ENCODE results near the gene RRP7A. TPM values are rescaled to one million over a fixed set of nuclear protein-coding genes. Genes with fewer than 3 reads are reported as not detected.
"Not testable (repeated sequence)": the region's sequence is repeated elsewhere in the genome, so short reads cannot be mapped to it uniquely, and the experiment has no call there.

RRP7A gene
- total and polyA plus RNA-seq, 2 of the 13 experiments (the other 11 are each of a cell fraction or from before 2014, with no cell fraction given) = 15.3 to 41.6 TPM

- WGBS (ENCODE audit: low lambda C conversion rate) = 96% methylated on average over 17 of the region's 17 CpGs
- Histone ChIP-seq H3K9me3 (ENCODE audit: low read length) (no peaks in the 10 kb centered on the region), H3K36me3 (replicated peaks in 1 of 2; ENCODE audit: control insufficient read depth in 1 of 2, insufficient read depth in 2 of 2, low read length in 2 of 2) (no peaks in the 10 kb centered on the region), H3K27me3 (ENCODE audit: control insufficient read depth in 1 of 2, insufficient read depth in 2 of 2, low read length in 2 of 2) (no peaks in the 10 kb centered on the region), H4K20me1 (ENCODE audit: insufficient read depth, low read length) (no peaks in the 10 kb centered on the region), H3K79me2 (ENCODE audit: insufficient read depth, low read length) (no peaks in the 10 kb centered on the region), H3K27ac (ENCODE audit: extremely low read length, insufficient read depth, low read length) (no peak overlapping the region), H3K4me3 (replicated peaks in 1 of 3; ENCODE audit: insufficient read depth in 1 of 3, low read depth in 2 of 3, low read length in 3 of 3) (no peak overlapping the region), H3K4me1 (ENCODE audit: insufficient read depth, low read length) (peaks cover 33% of the 10 kb centered on the region), H2AFZ (ENCODE audit: low read length) (no peak overlapping the region), H3K9ac (ENCODE audit: insufficient read depth, low read depth, low read length) (no peak overlapping the region), H3K4me2 (ENCODE audit: low read depth, low read length) (no peak overlapping the region)
- BruUV-seq (replicated peaks) = no TSS peak
- POLR2A ChIA-PET = no interaction called here
- FAIRE-seq (no peak), ATAC-seq (no peak), DNase-seq (ENCODE audit: low spot score) (no peak)
- intact Hi-C loops (cut with micrococcal nuclease; ENCODE audit: unreplicated experiment) (no loop called here), in situ Hi-C loops (cut with HindIII; ENCODE audit: extremely low pct_ligation_motif_present, low pct_unique_long_range_greater_than_20kb) (no loop called here)
- TF ChIP-seq AGO2 (optimal IDR thresholded peaks at IDR 0.05; ENCODE audit: low read depth, low read length) (peak; percentile 16), PREB (CRISPR knock-in tag; IDR thresholded peaks at IDR 0.05) (no peak)
- CTCF ChIA-PET (ENCODE audit: low intra/inter-chr PET ratio, low total read pairs) = no interaction called here
These were observed 45.1 kb upstream of the RRP7A start for GRCh38 chr22:42564699-42565098.

- H3K9ac ChIP-seq (ENCODE audit: insufficient read depth, low read depth, low read length); H3K4me2 ChIP-seq (ENCODE audit: low read depth, low read length); FAIRE-seq; H3K9me3 ChIP-seq (ENCODE audit: low read length); H3K79me2 ChIP-seq (ENCODE audit: insufficient read depth, low read length); ATAC-seq; in situ Hi-C loops (cut with HindIII; ENCODE audit: extremely low pct_ligation_motif_present, low pct_unique_long_range_greater_than_20kb); H4K20me1 ChIP-seq (ENCODE audit: insufficient read depth, low read length); H2AFZ ChIP-seq (ENCODE audit: low read length); intact Hi-C loops (cut with micrococcal nuclease; ENCODE audit: unreplicated experiment); BruUV-seq (replicated peaks); H3K36me3 ChIP-seq (replicated peaks in 1 of 2; ENCODE audit: control insufficient read depth in 1 of 2, insufficient read depth in 2 of 2, low read length in 2 of 2); CTCF ChIA-PET (ENCODE audit: low intra/inter-chr PET ratio, low total read pairs); DNase-seq (ENCODE audit: low spot score); H3K4me3 ChIP-seq (replicated peaks in 1 of 3; ENCODE audit: insufficient read depth in 1 of 3, low read depth in 2 of 3, low read length in 3 of 3); H3K27me3 ChIP-seq (ENCODE audit: control insufficient read depth in 1 of 2, insufficient read depth in 2 of 2, low read length in 2 of 2); H3K27ac ChIP-seq (ENCODE audit: extremely low read length, insufficient read depth, low read length): not testable (repeated sequence)
- 89% methylated on average over 3 of the region's 3 CpGs for WGBS (ENCODE audit: low lambda C conversion rate)
- POLR2A ChIA-PET = interaction anchor here (2.7 kb wide), 1 partner anchor 10 kb away, joined by 13 read pairs; the partner anchor contains the start of gene SERHL2
- H3K4me1 ChIP-seq (ENCODE audit: insufficient read depth, low read length) = peaks cover 33% of the 10 kb centered on the region
These were observed 44.3 kb upstream of the RRP7A start for GRCh38 chr22:42563943-42564342.
